Thyroid gland (tissue), 4 donors: ENCODE results near the gene TAF10.

Experiments
- POLR2A ChIP-seq, 2 donors: fragments of 450-650 bp; IDR thresholded peaks; one replicate each; pipeline ENCODE4 v1.6.1; 2017; ENCODE audit warnings: antibody characterized with exemption in 2 of 2, mild to moderate bottlenecking in 2 of 2, moderate library complexity in 1 of 2
- TF ChIP-seq, protein P1 (sequence below), 6 experiments: fragments of 200-600 bp in 3 of 6; fragments of 450-650 bp in 3 of 6; sonication (generic) in 3 of 6; IDR thresholded peaks; one replicate each; pipeline ENCODE4 v1.5.1; 2016 to 2019; ENCODE audit warnings: antibody characterized with exemption in 6 of 6, mild to moderate bottlenecking in 2 of 6, inconsistent platforms in 1 of 6, moderate library complexity in 1 of 6

DNA sequence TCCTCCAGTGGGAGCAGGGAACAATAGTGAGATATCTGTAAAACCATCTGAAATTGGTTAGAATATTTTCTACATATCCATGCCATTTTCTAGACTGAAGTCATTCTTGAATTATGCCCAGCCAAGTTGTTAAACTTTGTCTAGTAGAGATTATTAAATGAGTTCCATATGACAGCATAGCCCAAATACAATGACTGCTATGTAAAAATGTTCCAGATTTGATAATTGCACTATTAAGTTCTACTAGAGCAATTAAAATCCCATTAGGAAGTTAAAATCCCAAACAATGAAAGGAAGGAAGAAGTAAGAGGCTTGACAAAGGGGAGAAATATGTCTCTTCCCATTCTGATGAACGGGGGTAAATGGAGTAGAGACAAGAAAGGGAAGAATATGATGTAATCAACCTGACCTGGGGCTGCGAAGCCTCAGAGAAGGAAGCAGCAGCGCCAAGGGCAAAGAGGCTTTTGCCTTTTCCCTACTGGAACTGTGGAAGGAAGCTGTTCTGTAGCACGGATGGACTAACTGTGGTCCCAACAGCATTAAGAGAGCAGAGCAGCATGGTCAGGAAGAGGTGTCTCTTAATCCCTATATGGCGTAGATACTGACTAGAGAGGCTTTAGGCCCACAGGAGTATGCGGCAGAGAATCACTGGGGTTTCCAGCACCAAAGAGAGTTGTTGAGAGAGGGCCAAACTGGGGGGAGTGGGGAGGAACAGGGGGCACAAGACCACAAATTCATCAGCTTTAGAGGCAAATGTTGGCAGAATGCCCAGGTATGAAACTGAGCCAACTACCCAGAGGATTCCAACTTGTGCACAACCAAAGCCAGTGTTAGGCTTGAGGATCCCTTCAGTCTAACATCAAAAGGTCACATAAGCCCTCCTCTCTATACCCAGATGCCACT is 35.3 kb downstream of the TAF10 start:
- TF ChIP-seq, protein P1, sequence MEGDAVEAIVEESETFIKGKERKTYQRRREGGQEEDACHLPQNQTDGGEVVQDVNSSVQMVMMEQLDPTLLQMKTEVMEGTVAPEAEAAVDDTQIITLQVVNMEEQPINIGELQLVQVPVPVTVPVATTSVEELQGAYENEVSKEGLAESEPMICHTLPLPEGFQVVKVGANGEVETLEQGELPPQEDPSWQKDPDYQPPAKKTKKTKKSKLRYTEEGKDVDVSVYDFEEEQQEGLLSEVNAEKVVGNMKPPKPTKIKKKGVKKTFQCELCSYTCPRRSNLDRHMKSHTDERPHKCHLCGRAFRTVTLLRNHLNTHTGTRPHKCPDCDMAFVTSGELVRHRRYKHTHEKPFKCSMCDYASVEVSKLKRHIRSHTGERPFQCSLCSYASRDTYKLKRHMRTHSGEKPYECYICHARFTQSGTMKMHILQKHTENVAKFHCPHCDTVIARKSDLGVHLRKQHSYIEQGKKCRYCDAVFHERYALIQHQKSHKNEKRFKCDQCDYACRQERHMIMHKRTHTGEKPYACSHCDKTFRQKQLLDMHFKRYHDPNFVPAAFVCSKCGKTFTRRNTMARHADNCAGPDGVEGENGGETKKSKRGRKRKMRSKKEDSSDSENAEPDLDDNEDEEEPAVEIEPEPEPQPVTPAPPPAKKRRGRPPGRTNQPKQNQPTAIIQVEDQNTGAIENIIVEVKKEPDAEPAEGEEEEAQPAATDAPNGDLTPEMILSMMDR (IDR thresholded peaks at IDR 0.05): no peak
- TF ChIP-seq POLR2A (IDR thresholded peaks at IDR 0.05): no peak
